Measurements from ENCODE around the gene CKMT2.

CKMT2 gene

DNA sequence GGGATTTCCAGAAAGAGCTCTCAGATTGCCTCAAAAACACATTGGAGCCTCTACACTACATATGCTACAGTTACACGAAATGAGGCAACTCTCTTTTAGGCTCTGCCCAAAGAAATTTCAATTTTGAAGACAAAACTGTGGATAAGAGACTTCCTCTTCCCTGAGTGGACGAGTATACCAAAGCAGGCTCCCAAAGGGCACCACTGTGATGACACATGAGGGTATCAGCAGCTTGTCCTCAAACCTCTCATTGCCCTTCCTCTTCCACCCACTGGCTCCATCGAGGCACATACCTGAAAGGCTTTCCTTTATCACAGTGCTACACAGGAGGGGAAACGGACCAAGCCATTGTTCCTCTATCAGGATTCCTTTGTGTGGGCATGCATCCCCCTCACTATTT lies 11.3 kb downstream of the CKMT2 start:
- no peak overlapping the region for H3K4me3 ChIP-seq (ENCODE audit: low read depth, low read length)
- no peak for DNase-seq (ENCODE audit: low read depth)
- TF ChIP-seq, protein P1, sequence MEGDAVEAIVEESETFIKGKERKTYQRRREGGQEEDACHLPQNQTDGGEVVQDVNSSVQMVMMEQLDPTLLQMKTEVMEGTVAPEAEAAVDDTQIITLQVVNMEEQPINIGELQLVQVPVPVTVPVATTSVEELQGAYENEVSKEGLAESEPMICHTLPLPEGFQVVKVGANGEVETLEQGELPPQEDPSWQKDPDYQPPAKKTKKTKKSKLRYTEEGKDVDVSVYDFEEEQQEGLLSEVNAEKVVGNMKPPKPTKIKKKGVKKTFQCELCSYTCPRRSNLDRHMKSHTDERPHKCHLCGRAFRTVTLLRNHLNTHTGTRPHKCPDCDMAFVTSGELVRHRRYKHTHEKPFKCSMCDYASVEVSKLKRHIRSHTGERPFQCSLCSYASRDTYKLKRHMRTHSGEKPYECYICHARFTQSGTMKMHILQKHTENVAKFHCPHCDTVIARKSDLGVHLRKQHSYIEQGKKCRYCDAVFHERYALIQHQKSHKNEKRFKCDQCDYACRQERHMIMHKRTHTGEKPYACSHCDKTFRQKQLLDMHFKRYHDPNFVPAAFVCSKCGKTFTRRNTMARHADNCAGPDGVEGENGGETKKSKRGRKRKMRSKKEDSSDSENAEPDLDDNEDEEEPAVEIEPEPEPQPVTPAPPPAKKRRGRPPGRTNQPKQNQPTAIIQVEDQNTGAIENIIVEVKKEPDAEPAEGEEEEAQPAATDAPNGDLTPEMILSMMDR (IDR thresholded peaks at IDR 0.05; ENCODE audit: low read depth, low read length, missing control alignments) = no peak

DNA sequence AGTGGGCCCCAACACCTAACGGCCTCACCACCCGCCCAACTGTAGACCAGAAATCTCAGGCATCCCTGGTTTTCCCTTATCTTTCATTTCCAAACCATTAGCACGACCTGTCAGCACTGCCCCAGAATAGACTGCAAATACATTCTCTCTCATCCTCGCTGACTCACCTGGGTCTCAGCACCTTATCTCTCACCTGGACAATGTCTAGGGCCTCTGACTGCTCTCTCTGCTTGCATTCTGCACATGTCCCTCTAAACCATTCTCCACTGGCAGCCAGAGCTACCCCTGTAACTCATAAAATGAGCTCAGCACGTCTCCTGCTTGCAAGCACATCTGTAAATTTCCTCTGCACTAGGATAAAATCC lies 12.7 kb downstream of the CKMT2 start:
- TF ChIP-seq, protein P1 (IDR thresholded peaks at IDR 0.05; ENCODE audit: low read depth, low read length, missing control alignments) = no peak
- no peak overlapping the region for H3K4me3 ChIP-seq (ENCODE audit: low read depth, low read length)
- no peak for DNase-seq (ENCODE audit: low read depth)

DNA sequence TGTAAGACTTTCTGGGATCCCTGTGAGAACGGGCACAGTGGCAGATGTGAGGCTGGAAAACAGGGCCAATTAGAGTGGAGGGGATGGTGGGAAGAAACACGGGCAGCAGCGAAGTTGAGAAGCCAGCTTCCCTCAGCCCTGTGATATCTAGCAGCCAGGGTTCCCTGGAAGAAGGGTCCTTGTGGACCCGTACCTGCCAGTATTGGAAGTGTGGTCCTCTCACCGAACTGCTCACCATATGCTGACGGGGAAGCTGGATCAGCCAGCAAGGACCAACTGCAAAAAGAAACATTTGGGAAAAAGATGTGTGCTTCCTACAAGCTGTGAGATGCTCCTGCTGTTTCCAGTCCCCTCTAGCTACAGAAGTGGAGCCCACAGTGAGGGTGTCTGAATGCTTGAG lies 13.6 kb downstream of the CKMT2 start:
- DNase-seq (ENCODE audit: low read depth) = no peak
- TF ChIP-seq, protein P1 (IDR thresholded peaks at IDR 0.05; ENCODE audit: low read depth, low read length, missing control alignments) = no peak
- no peak overlapping the region for H3K4me3 ChIP-seq (ENCODE audit: low read depth, low read length)

DNA sequence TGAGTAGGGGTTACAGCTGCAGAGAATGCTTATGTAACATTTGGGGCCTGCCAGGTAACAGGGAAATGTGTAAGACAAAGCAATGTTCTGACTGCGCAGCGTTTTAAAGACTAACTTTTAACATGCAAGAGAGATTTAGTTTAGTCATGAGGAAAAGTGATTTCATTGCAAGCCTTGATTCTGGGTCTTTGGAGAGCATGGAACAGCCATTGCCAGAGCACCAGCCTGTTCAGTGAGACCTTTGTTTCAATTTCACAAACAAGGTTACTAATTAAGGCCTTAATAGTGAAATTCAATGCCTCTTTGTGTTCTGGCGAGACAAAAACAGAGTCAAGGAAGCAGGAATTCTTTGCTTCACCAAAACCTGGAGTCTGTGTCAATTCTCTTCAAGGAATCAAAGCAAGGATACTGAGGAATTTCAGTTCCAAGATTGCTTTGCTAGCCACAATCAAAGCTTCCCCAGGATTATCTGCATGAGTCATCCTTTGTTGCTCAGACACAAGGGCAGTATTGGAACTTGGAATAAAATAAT lies 14.4 kb downstream of the CKMT2 start:
- TF ChIP-seq, protein P1 (IDR thresholded peaks at IDR 0.05; ENCODE audit: low read depth, low read length, missing control alignments) = no peak
- H3K4me3 ChIP-seq (ENCODE audit: low read depth, low read length) = no peak overlapping the region
- DNase-seq (ENCODE audit: low read depth) = no peak

DNA sequence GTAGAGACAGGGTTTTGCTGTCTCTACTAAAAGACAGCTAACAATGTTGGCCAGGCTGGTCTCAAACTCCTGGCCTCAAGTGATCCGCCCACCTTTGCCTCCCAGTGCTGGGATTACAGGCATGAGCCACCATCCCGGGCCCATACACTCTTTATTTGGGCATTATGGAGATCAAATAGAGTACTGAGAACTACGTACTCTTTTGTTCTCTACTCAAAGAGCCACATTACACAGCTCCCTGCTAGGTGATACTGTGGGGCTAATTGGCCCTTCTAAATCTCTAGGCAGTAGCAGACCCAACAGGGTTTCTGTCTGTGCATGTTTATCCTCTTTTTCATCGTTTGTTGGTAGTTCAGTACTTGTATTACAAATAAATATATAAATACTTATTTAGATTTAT lies 16.1 kb downstream of the CKMT2 start:
- TF ChIP-seq, protein P1 (IDR thresholded peaks at IDR 0.05; ENCODE audit: low read depth, low read length, missing control alignments) = no peak
- DNase-seq (ENCODE audit: low read depth) = no peak
- H3K4me3 ChIP-seq (ENCODE audit: low read depth, low read length) = no peak overlapping the region

DNA sequence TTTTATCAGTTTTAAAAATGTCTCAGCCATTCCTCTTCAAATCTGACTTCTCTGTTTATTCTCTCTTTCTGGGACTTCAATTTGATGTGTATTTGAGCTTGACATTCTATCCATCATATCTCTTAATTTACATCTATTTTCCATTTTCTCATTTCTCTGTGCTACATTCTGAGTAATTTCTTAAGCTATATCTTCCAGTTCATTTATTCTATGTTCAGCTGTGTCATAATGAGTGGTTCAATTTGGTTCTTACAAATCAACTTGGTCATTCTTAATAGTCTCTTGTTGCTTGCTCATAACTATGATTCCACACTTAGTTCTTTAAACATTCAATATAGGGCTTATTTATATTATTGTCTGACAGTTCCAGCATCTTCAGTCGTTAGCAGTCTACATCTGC lies 16.9 kb downstream of the CKMT2 start:
- DNase-seq (ENCODE audit: low read depth) = no peak
- H3K4me3 ChIP-seq (ENCODE audit: low read depth, low read length) = no peak overlapping the region
- TF ChIP-seq, protein P1 (IDR thresholded peaks at IDR 0.05; ENCODE audit: low read depth, low read length, missing control alignments) = no peak

DNA sequence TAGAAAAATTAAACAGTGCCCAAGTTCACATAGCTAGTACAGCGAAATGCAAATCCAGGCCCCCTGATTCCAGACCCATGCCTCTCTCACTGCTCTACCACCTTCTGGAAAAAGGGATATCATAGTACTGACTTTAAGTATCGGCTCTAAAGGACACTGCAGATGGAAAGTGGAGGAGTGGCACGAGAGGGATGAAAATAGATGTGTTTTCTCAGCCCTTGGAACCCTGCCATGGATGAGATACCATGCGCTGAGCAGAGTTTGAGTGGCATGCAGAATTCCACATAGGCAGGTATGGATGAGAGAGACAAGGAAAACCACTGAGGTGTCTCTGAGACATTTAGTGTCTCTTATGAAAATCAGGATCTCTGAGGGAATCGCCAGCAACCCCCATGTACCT lies 18.8 kb downstream of the CKMT2 start:
- no peak overlapping the region for H3K4me3 ChIP-seq (ENCODE audit: low read depth, low read length)
- DNase-seq (ENCODE audit: low read depth) = no peak

More for the DNA sequence above, 18.8 kb downstream of the CKMT2 start:
- TF ChIP-seq, protein P1 (IDR thresholded peaks at IDR 0.05; ENCODE audit: low read depth, low read length, missing control alignments) = no peak

Measured in GM12864 (cell line).